ENCODE results near the gene GNGT2.

The GNGT2 gene

DNA sequence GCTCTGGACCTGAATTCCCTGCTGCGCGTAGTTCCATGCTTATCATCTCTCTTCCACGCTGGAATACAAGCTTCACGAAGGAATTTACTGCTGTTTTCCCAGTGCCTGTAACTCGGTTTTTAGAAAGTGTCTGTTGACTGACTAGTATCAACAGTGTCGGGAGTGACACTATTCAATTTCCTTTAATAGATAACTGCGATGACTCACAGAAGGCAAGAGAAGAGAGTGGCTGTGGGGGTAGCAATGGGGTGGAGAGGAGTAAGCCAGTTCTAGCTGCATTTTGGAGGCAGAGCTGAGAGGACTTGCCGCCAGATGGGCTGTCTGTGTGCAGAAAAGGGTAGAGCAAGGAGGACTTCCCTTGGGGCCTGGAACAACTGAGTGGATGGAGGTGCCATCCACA lies 52.6 kb downstream of the GNGT2 start:
- TF ChIP-seq CTCF (IDR thresholded peaks at IDR 0.05; ENCODE audit: low read length) (no peak), EZH2phosphoT487 (IDR thresholded peaks at IDR 0.05; ENCODE audit: low read length) (no peak), EZH2 (optimal IDR thresholded peaks at IDR 0.05; ENCODE audit: low read depth, low read length) (no peak)
- Histone ChIP-seq H3K9me2 (replicated peaks; ENCODE audit: insufficient read depth, low read length) (no peaks in the 10 kb centered on the region), H3K27me3 (replicated peaks; ENCODE audit: insufficient read depth, low read length) (peaks cover 37% of the 10 kb centered on the region), H3K36me3 (replicated peaks; ENCODE audit: insufficient read depth, low read length) (no peaks in the 10 kb centered on the region), H2AFZ (ENCODE audit: low read length) (no peak overlapping the region), H3F3A (ENCODE audit: insufficient read depth, low read length) (no peaks in the 10 kb centered on the region), H3K9me3 (replicated peaks; ENCODE audit: insufficient read depth, low read length) (no peaks in the 10 kb centered on the region), H3K4me3 (ENCODE audit: low read length) (no peak overlapping the region), H3K4me1 (ENCODE audit: low read length) (no peaks in the 10 kb centered on the region), H3K27ac (ENCODE audit: low read length) (no peak overlapping the region), H3K9ac (ENCODE audit: low read length) (no peak overlapping the region), H4K20me1 (ENCODE audit: insufficient read depth, low read length) (no peaks in the 10 kb centered on the region), H3K79me2 (ENCODE audit: low read length) (no peaks in the 10 kb centered on the region), H3K4me2 (ENCODE audit: low read depth, low read length) (no peak overlapping the region)
- DNase-seq, result no peak

DNA sequence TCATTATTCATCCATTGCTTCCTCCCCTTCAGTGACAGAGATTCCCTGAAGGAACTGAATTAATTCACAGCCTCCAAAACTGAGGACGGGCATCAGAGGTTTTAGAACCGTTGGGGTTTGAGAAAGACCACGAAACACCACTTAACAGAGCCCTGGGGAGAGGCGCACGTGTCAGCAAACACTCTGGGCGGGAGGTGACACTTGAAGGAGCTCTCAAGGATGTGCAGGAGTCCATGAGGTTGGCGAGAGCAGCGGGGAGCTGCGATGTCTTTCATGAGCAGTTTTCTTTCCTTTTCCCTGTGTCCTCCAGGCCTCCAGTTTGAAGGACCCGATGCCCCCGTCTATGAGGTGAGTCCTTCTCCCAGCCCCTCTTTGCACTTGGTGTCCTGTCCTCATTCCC lies 54.1 kb downstream of the GNGT2 start:
- H4K20me1 ChIP-seq (ENCODE audit: insufficient read depth, low read length), result no peaks in the 10 kb centered on the region
- TF ChIP-seq EZH2phosphoT487 (IDR thresholded peaks at IDR 0.05; ENCODE audit: low read length) (no peak), EZH2 (optimal IDR thresholded peaks at IDR 0.05; ENCODE audit: low read depth, low read length) (no peak), CTCF (IDR thresholded peaks at IDR 0.05; ENCODE audit: low read length) (no peak)

More for the DNA sequence above, 54.1 kb downstream of the GNGT2 start:
- no peaks in the 10 kb centered on the region for H3K9me2 ChIP-seq (replicated peaks; ENCODE audit: insufficient read depth, low read length)
- H3K36me3 ChIP-seq (replicated peaks; ENCODE audit: insufficient read depth, low read length), result no peaks in the 10 kb centered on the region
- no peak overlapping the region for H2AFZ ChIP-seq (ENCODE audit: low read length)
- no peak for DNase-seq
- H3K4me1 ChIP-seq (ENCODE audit: low read length), result no peaks in the 10 kb centered on the region
- H3K27me3 ChIP-seq (replicated peaks; ENCODE audit: insufficient read depth, low read length), result peaks cover 40% of the 10 kb centered on the region
- no peak overlapping the region for H3K4me3 ChIP-seq (ENCODE audit: low read length)
- H3K27ac ChIP-seq (ENCODE audit: low read length), result no peak overlapping the region
- no peak overlapping the region for H3K4me2 ChIP-seq (ENCODE audit: low read depth, low read length)
- H3K79me2 ChIP-seq (ENCODE audit: low read length), result no peaks in the 10 kb centered on the region
- H3K9me3 ChIP-seq (replicated peaks; ENCODE audit: insufficient read depth, low read length), result no peaks in the 10 kb centered on the region
- H3F3A ChIP-seq (ENCODE audit: insufficient read depth, low read length), result no peaks in the 10 kb centered on the region
- no peak overlapping the region for H3K9ac ChIP-seq (ENCODE audit: low read length)
